Posterior cingulate gyrus (tissue), 11 donors: ENCODE results near the gene NAGK.
"Not testable (repeated sequence)": the region's sequence is repeated elsewhere in the genome, so short reads cannot be mapped to it uniquely, and the experiment has no call there.

Experiments used
- DNase-seq, 10 donors: peaks; one replicate each; pipeline versions ENCODE4 v3.0.0 to v3.0.0-alpha.2; 2020 to 2021; ENCODE audit warnings: mixed read lengths in 3 of 10
- intact Hi-C: fragments of 100-400 bp; cut with DNase I; formaldehyde crosslinking; loops from one replicate; pipeline ENCODE4 v1.15.1; 2023

The NAGK gene

GRCh38 chr2:71102981-71103681 is 34.7 kb downstream of the NAGK start:
- DNase-seq: no peak
- intact Hi-C loops: no loop called here

- intact Hi-C loops: no loop called here
- DNase-seq: no peak
Observed at GRCh38 chr2:71103809-71104208, 35.4 kb downstream of the NAGK start.

GRCh38 chr2:71106463-71106862 is 38.0 kb downstream of the NAGK start:
- intact Hi-C loops, DNase-seq: not testable (repeated sequence)

- intact Hi-C loops: no loop called here
- DNase-seq: no peak
Observed at GRCh38 chr2:71108091-71108490, 39.6 kb downstream of the NAGK start.

- intact Hi-C loops: no loop called here
Observed at GRCh38 chr2:71113843-71114242, 45.4 kb downstream of the NAGK start.

GRCh38 chr2:71117063-71117462 is 48.6 kb downstream of the NAGK start:
- intact Hi-C loops: no loop called here
- DNase-seq: no peak

More at GRCh38 chr2:71113843-71114242, 45.4 kb downstream of the NAGK start:
- DNase-seq: no peak

- intact Hi-C loops: no loop called here
- DNase-seq: no peak
Observed at GRCh38 chr2:71120195-71120594, 51.7 kb downstream of the NAGK start.

- intact Hi-C loops: no loop called here
Observed at GRCh38 chr2:71121479-71121878, 53.0 kb downstream of the NAGK start.

GRCh38 chr2:71122387-71123298 is 54.2 kb downstream of the NAGK start:
- intact Hi-C loops: no loop called here
- no peak for DNase-seq

More at GRCh38 chr2:71121479-71121878, 53.0 kb downstream of the NAGK start:
- no peak for DNase-seq

GRCh38 chr2:71125506-71126294 is 57.3 kb downstream of the NAGK start:
- DNase-seq: no peak
- intact Hi-C loops: no loop called here

GRCh38 chr2:71126957-71127356 is 58.5 kb downstream of the NAGK start:
- intact Hi-C loops: no loop called here

More at GRCh38 chr2:71126957-71127356, 58.5 kb downstream of the NAGK start:
- DNase-seq: no peak
